OCI-LY1 (cell line): ENCODE results near the gene ADGRF1.

Experiments used
- H2AFZ ChIP-seq: fragments of 200-600 bp; sonication (generic), shearing (Covaris generic); 2 replicates; pipeline ENCODE4 v1.6.0; 2014; ENCODE audit warnings: antibody characterized with exemption, mild to moderate bottlenecking, low read length
- H3F3A ChIP-seq: fragments of 200-600 bp; sonication (generic), shearing (Covaris generic); 2 replicates; pipeline ENCODE4 v1.6.0; 2014; ENCODE audit warnings: mild to moderate bottlenecking, antibody characterized with exemption, low read length, moderate library complexity; ENCODE audit not compliant: insufficient read depth
- H3K27ac ChIP-seq: fragments of 200-600 bp; sonication (generic); 2 replicates; pipeline ENCODE4 v1.5.1; 2014; ENCODE audit warnings: low read length, mixed run types, mild to moderate bottlenecking, low read depth; ENCODE audit not compliant: poor library complexity, severe bottlenecking
- H3K27me3 ChIP-seq: fragments of 200-600 bp; sonication (generic); 2 replicates; pipeline ENCODE4 v1.6.0; 2014; ENCODE audit warnings: antibody characterized with exemption, mild to moderate bottlenecking, low read length, moderate library complexity; ENCODE audit not compliant: insufficient read depth
- H3K36me3 ChIP-seq: fragments of 200-600 bp; sonication (generic); 2 replicates; pipeline ENCODE4 v1.6.1; 2014; ENCODE audit warnings: mild to moderate bottlenecking, antibody characterized with exemption, low read length, moderate library complexity, mixed read lengths; ENCODE audit not compliant: insufficient read depth
- H3K4me1 ChIP-seq: fragments of 200-600 bp; sonication (generic); 2 replicates; pipeline ENCODE4 v1.5.1; 2014; ENCODE audit warnings: mild to moderate bottlenecking, low read length, moderate library complexity; ENCODE audit not compliant: insufficient read depth, severe bottlenecking
- H3K4me2 ChIP-seq: fragments of 200-600 bp; sonication (generic), shearing (Covaris generic); 2 replicates; pipeline ENCODE4 v1.6.1; 2014; ENCODE audit warnings: low read length
- H3K4me3 ChIP-seq: fragments of 200-600 bp; sonication (generic); 2 replicates; pipeline ENCODE4 v1.5.1; 2014; ENCODE audit warnings: low read length, low read depth, mild to moderate bottlenecking, mixed read lengths; ENCODE audit not compliant: poor library complexity, severe bottlenecking
- H3K79me2 ChIP-seq: fragments of 200-600 bp; shearing (Covaris generic); 2 replicates; pipeline ENCODE4 v1.6.1; 2016; ENCODE audit warnings: mixed run types, low read length, mixed read lengths; ENCODE audit not compliant: insufficient read depth
- H3K9ac ChIP-seq: fragments of 200-600 bp; sonication (generic), shearing (Covaris generic); 2 replicates; pipeline ENCODE4 v1.6.1; 2014; ENCODE audit warnings: mild to moderate bottlenecking, low read length, mixed read lengths
- H3K9me2 ChIP-seq: fragments of 200-600 bp; sonication (generic), shearing (Covaris generic); 2 replicates; pipeline ENCODE4 v1.6.1; 2014; ENCODE audit warnings: low read depth, mild to moderate bottlenecking, low read length, mixed read lengths
- H3K9me3 ChIP-seq: fragments of 200-600 bp; shearing (Covaris generic); 2 replicates; pipeline ENCODE4 v1.6.1; 2014; ENCODE audit warnings: low read length, mixed read lengths
- H4K20me1 ChIP-seq: fragments of 200-600 bp; sonication (generic), shearing (Covaris generic); 2 replicates; pipeline ENCODE4 v1.6.0; 2016; ENCODE audit warnings: mild to moderate bottlenecking, low read length; ENCODE audit not compliant: insufficient read depth
- CTCF ChIP-seq: fragments of 200-600 bp; sonication (generic), shearing (Covaris generic); IDR thresholded peaks from 2 replicates; pipeline ENCODE4 v1.5.1; 2017; ENCODE audit warnings: mild to moderate bottlenecking, antibody characterized with exemption, low read length, moderate library complexity, mixed read lengths
- EZH2 ChIP-seq: fragments of 200-600 bp; sonication (generic), shearing (Covaris generic); IDR thresholded peaks from 2 replicates; pipeline ENCODE4 v1.8.0; 2017; ENCODE audit warnings: borderline replicate concordance, mixed run types, mild to moderate bottlenecking, antibody characterized with exemption, low read length, moderate library complexity, mixed read lengths

The ADGRF1 gene

GRCh38 chr6:47000842-47001241 is 41.3 kb downstream of the ADGRF1 start:
- H3K9me3 ChIP-seq, result no peaks in the 10 kb centered on the region
- no peaks in the 10 kb centered on the region for H3K36me3 ChIP-seq
- H3K4me1 ChIP-seq, result no peaks in the 10 kb centered on the region
- H3K27ac ChIP-seq, result no peak overlapping the region
- H2AFZ ChIP-seq, result no peak overlapping the region
- no peak overlapping the region for H3K4me3 ChIP-seq
- H3K27me3 ChIP-seq, result no peaks in the 10 kb centered on the region
- no peaks in the 10 kb centered on the region for H4K20me1 ChIP-seq
- H3K79me2 ChIP-seq, result no peaks in the 10 kb centered on the region
- H3K9me2 ChIP-seq, result no peaks in the 10 kb centered on the region
- no peaks in the 10 kb centered on the region for H3F3A ChIP-seq
- no peak for TF ChIP-seq EZH2
- TF ChIP-seq CTCF, result no peak
- H3K4me2 ChIP-seq, result no peak overlapping the region
- H3K9ac ChIP-seq, result no peak overlapping the region

- H3K9ac ChIP-seq, result no peak overlapping the region
- H3F3A ChIP-seq, result no peaks in the 10 kb centered on the region
- H3K4me3 ChIP-seq, result no peak overlapping the region
- no peaks in the 10 kb centered on the region for H3K9me2 ChIP-seq
- H2AFZ ChIP-seq, result no peak overlapping the region
- no peaks in the 10 kb centered on the region for H3K9me3 ChIP-seq
- no peaks in the 10 kb centered on the region for H3K36me3 ChIP-seq
- no peak overlapping the region for H3K27ac ChIP-seq
- no peaks in the 10 kb centered on the region for H3K79me2 ChIP-seq
- H4K20me1 ChIP-seq, result no peaks in the 10 kb centered on the region
- no peaks in the 10 kb centered on the region for H3K4me1 ChIP-seq
- no peak overlapping the region for H3K4me2 ChIP-seq
- H3K27me3 ChIP-seq, result no peaks in the 10 kb centered on the region
- TF ChIP-seq CTCF, result no peak
- TF ChIP-seq EZH2, result no peak
Observed at GRCh38 chr6:46998436-46999017, 43.6 kb downstream of the ADGRF1 start.

- H3K27ac ChIP-seq, result no peak overlapping the region
- no peak for TF ChIP-seq EZH2
- TF ChIP-seq CTCF, result no peak
- no peak overlapping the region for H3K4me2 ChIP-seq
- H3K9ac ChIP-seq, result no peak overlapping the region
- no peaks in the 10 kb centered on the region for H4K20me1 ChIP-seq
- H3F3A ChIP-seq, result no peaks in the 10 kb centered on the region
- H3K9me3 ChIP-seq, result no peaks in the 10 kb centered on the region
- no peaks in the 10 kb centered on the region for H3K79me2 ChIP-seq
- no peaks in the 10 kb centered on the region for H3K36me3 ChIP-seq
- H2AFZ ChIP-seq, result no peak overlapping the region
- H3K27me3 ChIP-seq, result no peaks in the 10 kb centered on the region
- no peaks in the 10 kb centered on the region for H3K4me1 ChIP-seq
- H3K9me2 ChIP-seq, result no peaks in the 10 kb centered on the region
- no peak overlapping the region for H3K4me3 ChIP-seq
Observed at GRCh38 chr6:46997646-46998045, 44.5 kb downstream of the ADGRF1 start.
